Glutamatergic neuron (in vitro differentiated cells): ENCODE results near the gene AK4. TPM values are rescaled to one million over a fixed set of nuclear protein-coding genes. Genes with fewer than 3 reads are reported as not detected.

Experiments used
- DNase-seq: peaks from one replicate; pipeline ENCODE4 v3.0.0; 2022
- H3K27ac Mint-ChIP-seq: one replicate; pipeline ENCODE4 v1.8.0; 2020; ENCODE audit warnings: mild to moderate bottlenecking, mixed read lengths, inconsistent platforms; ENCODE audit not compliant: unreplicated experiment
- H3K27me3 Mint-ChIP-seq: one replicate; pipeline ENCODE4 v1.8.0; 2020; ENCODE audit warnings: mild to moderate bottlenecking, moderate library complexity, mixed read lengths, inconsistent platforms; ENCODE audit not compliant: unreplicated experiment
- H3K36me3 Mint-ChIP-seq: one replicate; pipeline ENCODE4 v1.8.0; 2020; ENCODE audit warnings: mild to moderate bottlenecking, mixed read lengths, inconsistent platforms; ENCODE audit not compliant: unreplicated experiment
- H3K4me1 Mint-ChIP-seq: one replicate; pipeline ENCODE4 v1.8.0; 2020; ENCODE audit warnings: mild to moderate bottlenecking, low read depth, mixed read lengths, inconsistent platforms; ENCODE audit not compliant: unreplicated experiment
- H3K4me3 Mint-ChIP-seq: one replicate; pipeline ENCODE4 v1.8.0; 2020; ENCODE audit warnings: mild to moderate bottlenecking, mixed read lengths, inconsistent platforms; ENCODE audit not compliant: unreplicated experiment
- H3K9me3 Mint-ChIP-seq: one replicate; pipeline ENCODE4 v1.8.0; 2020; ENCODE audit warnings: mild to moderate bottlenecking, moderate library complexity, mixed read lengths, inconsistent platforms; ENCODE audit not compliant: unreplicated experiment
- CTCF ChIP-seq: fragments of 200-600 bp; sonication (generic); IDR thresholded peaks from one replicate; pipeline ENCODE4 v1.5.0; 2021; ENCODE audit not compliant: partially characterized antibody, unreplicated experiment
- total RNA-seq: library from RNA; stranded (reverse); fragmentation: NEBNext Ultra II Directional; extraction: Animal tissue kit (Norgen Biotek cat#: 25700); gene quantifications from one replicate; pipeline ENCODE4 v1.2.1, GENCODE V29; 2021; ENCODE audit not compliant: unreplicated experiment

The AK4 gene
- total RNA-seq, 1 donor from 2014 or later = 2.6 TPM

- Mint-ChIP-seq H3K4me1 (no peaks in the 10 kb centered on the region), H3K27me3 (no peaks in the 10 kb centered on the region), H3K4me3 (no peak overlapping the region), H3K9me3 (no peaks in the 10 kb centered on the region), H3K36me3 (no peaks in the 10 kb centered on the region), H3K27ac (no peak overlapping the region)
- DNase-seq = no peak
- no peak for TF ChIP-seq CTCF
Observed at GRCh38 chr1:65165269-65165993, 17.4 kb downstream of the AK4 start.

GRCh38 chr1:65166572-65167305 lies 18.7 kb downstream of the AK4 start:
- Mint-ChIP-seq H3K27ac (no peak overlapping the region), H3K4me1 (peaks cover 1% of the 10 kb centered on the region), H3K27me3 (no peaks in the 10 kb centered on the region), H3K4me3 (no peak overlapping the region), H3K9me3 (no peaks in the 10 kb centered on the region), H3K36me3 (no peaks in the 10 kb centered on the region)
- DNase-seq = no peak
- TF ChIP-seq CTCF = no peak

- Mint-ChIP-seq H3K27ac (no peak overlapping the region), H3K4me3 (no peak overlapping the region), H3K36me3 (no peaks in the 10 kb centered on the region), H3K4me1 (peaks cover 1% of the 10 kb centered on the region), H3K9me3 (no peaks in the 10 kb centered on the region), H3K27me3 (no peaks in the 10 kb centered on the region)
- TF ChIP-seq CTCF = no peak
- no peak for DNase-seq
Observed at GRCh38 chr1:65167586-65168242, 19.7 kb downstream of the AK4 start.

- H3K4me3 Mint-ChIP-seq = no peak overlapping the region
- H3K27me3 Mint-ChIP-seq = no peaks in the 10 kb centered on the region
- DNase-seq = no peak
- H3K36me3 Mint-ChIP-seq = no peaks in the 10 kb centered on the region
- no peak for TF ChIP-seq CTCF
- no peaks in the 10 kb centered on the region for H3K9me3 Mint-ChIP-seq
- no peak overlapping the region for H3K27ac Mint-ChIP-seq
- H3K4me1 Mint-ChIP-seq = peaks cover 3% of the 10 kb centered on the region
Observed at GRCh38 chr1:65168867-65169266, 20.9 kb downstream of the AK4 start.
